ENCODE results near the gene PNPLA6. TPM values are rescaled to one million over a fixed set of nuclear protein-coding genes. Genes with fewer than 3 reads are reported as not detected.

The PNPLA6 gene
- total RNA-seq, 4 donors from 2014 or later = 57.8 to 112 (median 78.5) TPM

- peaks cover 11% of the 10 kb centered on the region for H3K36me3 ChIP-seq
- peak overlapping the region; percentile 80 for H3K27ac ChIP-seq
- H3K27me3 ChIP-seq = no peaks in the 10 kb centered on the region
- DNase-seq (ENCODE audit: low spot score in 2 of 2) = peak in 1 of 2 donors; percentile 57
- no CpG with 5 or more reads among the region's 28 CpGs for WGBS
- peak overlapping the region; percentile 66 for H3K4me3 ChIP-seq
- TF ChIP-seq POLR2AphosphoS5 (IDR thresholded peaks at IDR 0.05) (no peak), CTCF (IDR thresholded peaks at IDR 0.05) (no peak), POLR2A (IDR thresholded peaks at IDR 0.05) (no peak), EP300 (IDR thresholded peaks at IDR 0.05) (no peak)
- peaks cover 26% of the 10 kb centered on the region for H3K4me1 ChIP-seq
- no peaks in the 10 kb centered on the region for H3K9me3 ChIP-seq
Observed at GRCh38 chr19:7516333-7516732, 19.2 kb upstream of the PNPLA6 start.

- Histone ChIP-seq H3K4me3 (peak overlapping the region; percentile 66), H3K27me3 (no peaks in the 10 kb centered on the region), H3K4me1 (peaks cover 31% of the 10 kb centered on the region), H3K27ac (peak overlapping the region; percentile 80), H3K9me3 (no peaks in the 10 kb centered on the region), H3K36me3 (peaks cover 11% of the 10 kb centered on the region)
- WGBS = 56% methylated on average over 4 of the region's 4 CpGs
- DNase-seq (ENCODE audit: low spot score in 2 of 2) = no peak
- TF ChIP-seq CTCF (IDR thresholded peaks at IDR 0.05) = no peak
- no peak for TF ChIP-seq POLR2A (IDR thresholded peaks at IDR 0.05)
- no peak for TF ChIP-seq POLR2AphosphoS5 (IDR thresholded peaks at IDR 0.05)
- TF ChIP-seq EP300 (IDR thresholded peaks at IDR 0.05) = no peak
Observed at GRCh38 chr19:7516878-7517277, 18.6 kb upstream of the PNPLA6 start.

- Histone ChIP-seq H3K9me3 (no peaks in the 10 kb centered on the region), H3K36me3 (peaks cover 11% of the 10 kb centered on the region), H3K27ac (no peak overlapping the region), H3K4me3 (no peak overlapping the region), H3K27me3 (no peaks in the 10 kb centered on the region), H3K4me1 (peaks cover 54% of the 10 kb centered on the region)
- WGBS = 96% methylated on average over 39 of the region's 74 CpGs
- no peak for DNase-seq (ENCODE audit: low spot score in 2 of 2)
- no peak for TF ChIP-seq CTCF (IDR thresholded peaks at IDR 0.05)
Observed at GRCh38 chr19:7519361-7520130, 16.0 kb upstream of the PNPLA6 start.

- no peaks in the 10 kb centered on the region for H3K27me3 ChIP-seq
- peak in 1 of 2 donors; percentile 64 for DNase-seq (ENCODE audit: low spot score in 2 of 2)
- peaks cover 18% of the 10 kb centered on the region for H3K36me3 ChIP-seq
- peaks cover 47% of the 10 kb centered on the region for H3K4me1 ChIP-seq
- TF ChIP-seq EP300 (IDR thresholded peaks at IDR 0.05) (no peak), CTCF (IDR thresholded peaks at IDR 0.05) (no peak)
- no peak overlapping the region for H3K27ac ChIP-seq
- no peaks in the 10 kb centered on the region for H3K9me3 ChIP-seq
- WGBS = 69% methylated on average over 11 of the region's 51 CpGs
- no peak overlapping the region for H3K4me3 ChIP-seq
Observed at GRCh38 chr19:7520131-7521051, 15.1 kb upstream of the PNPLA6 start.

- DNase-seq (ENCODE audit: low spot score in 2 of 2) = no peak
- H3K4me1 ChIP-seq = peaks cover 39% of the 10 kb centered on the region
- H3K36me3 ChIP-seq = peaks cover 29% of the 10 kb centered on the region
- H3K9me3 ChIP-seq = no peaks in the 10 kb centered on the region
- H3K27ac ChIP-seq = peak overlapping the region; percentile 20
- no peaks in the 10 kb centered on the region for H3K27me3 ChIP-seq
- H3K4me3 ChIP-seq = peak overlapping the region; percentile 83
- no peak for TF ChIP-seq POLR2A (IDR thresholded peaks at IDR 0.05)
- TF ChIP-seq CTCF (IDR thresholded peaks at IDR 0.05) = no peak
- no peak for TF ChIP-seq EP300 (IDR thresholded peaks at IDR 0.05)
- no peak for TF ChIP-seq POLR2AphosphoS5 (IDR thresholded peaks at IDR 0.05)
- 41% methylated on average over 10 of the region's 10 CpGs for WGBS
Observed at GRCh38 chr19:7521551-7522071, 13.9 kb upstream of the PNPLA6 start.

Measured in suprapubic skin (tissue), 4 donors.